ENCODE results near the gene RNF151. TPM values are rescaled to one million over a fixed set of nuclear protein-coding genes. Genes with fewer than 3 reads are reported as not detected.

Gene RNF151
- polyA plus RNA-seq, 2 of the 4 experiments (the other 2 are of a cell fraction) = not detected

- peak; percentile 77 to 90 for ATAC-seq
- H3K9me3 ChIP-seq = no peaks in the 10 kb centered on the region
- peak overlapping the region; percentile 56 to 71 for H3K27ac ChIP-seq
- peak overlapping the region; percentile 78 for H3K4me2 ChIP-seq
- TF ChIP-seq MYC (IDR thresholded peaks at IDR 0.05; ENCODE audit: borderline replicate concordance, low read length) (peak; percentile 81), SMC3 (IDR thresholded peaks at IDR 0.05) (peak; percentile 80), HEYL (CRISPR knock-in tag; IDR thresholded peaks at IDR 0.05) (no peak), RAD21 (conservative IDR thresholded peaks at IDR 0.05 in 1 of 2, IDR thresholded peaks at IDR 0.05 in 1 of 2) (peak; percentile 52 to 64), KDM1A (IDR thresholded peaks at IDR 0.05; ENCODE audit: low read depth) (no peak), JUN (IDR thresholded peaks at IDR 0.05) (peak in 1 of 2 experiments; percentile 47; a peak in 1 of 5 replicates), HOXB13 (CRISPR knock-in tag; IDR thresholded peaks at IDR 0.05; ENCODE audit: low read depth) (no peak), ESRRA (IDR thresholded peaks at IDR 0.05; ENCODE audit: borderline replicate concordance, low read length) (no peak), FOXS1 (CRISPR knock-in tag; IDR thresholded peaks at IDR 0.05) (no peak), GATA3 (IDR thresholded peaks at IDR 0.05; ENCODE audit: borderline replicate concordance) (no peak), ATOH8 (CRISPR knock-in tag; IDR thresholded peaks at IDR 0.05; ENCODE audit: low read depth) (0 out of 2 replicates have a peak, but pooled peaks have one; percentile 39), REST (IDR thresholded peaks at IDR 0.05) (no peak), HOXB5 (CRISPR knock-in tag; IDR thresholded peaks at IDR 0.05) (no peak), MAX (IDR thresholded peaks at IDR 0.05) (peak; percentile 77), MAFK (IDR thresholded peaks at IDR 0.05; ENCODE audit: partially characterized antibody) (no peak)
- TF ChIP-seq, protein P1, sequence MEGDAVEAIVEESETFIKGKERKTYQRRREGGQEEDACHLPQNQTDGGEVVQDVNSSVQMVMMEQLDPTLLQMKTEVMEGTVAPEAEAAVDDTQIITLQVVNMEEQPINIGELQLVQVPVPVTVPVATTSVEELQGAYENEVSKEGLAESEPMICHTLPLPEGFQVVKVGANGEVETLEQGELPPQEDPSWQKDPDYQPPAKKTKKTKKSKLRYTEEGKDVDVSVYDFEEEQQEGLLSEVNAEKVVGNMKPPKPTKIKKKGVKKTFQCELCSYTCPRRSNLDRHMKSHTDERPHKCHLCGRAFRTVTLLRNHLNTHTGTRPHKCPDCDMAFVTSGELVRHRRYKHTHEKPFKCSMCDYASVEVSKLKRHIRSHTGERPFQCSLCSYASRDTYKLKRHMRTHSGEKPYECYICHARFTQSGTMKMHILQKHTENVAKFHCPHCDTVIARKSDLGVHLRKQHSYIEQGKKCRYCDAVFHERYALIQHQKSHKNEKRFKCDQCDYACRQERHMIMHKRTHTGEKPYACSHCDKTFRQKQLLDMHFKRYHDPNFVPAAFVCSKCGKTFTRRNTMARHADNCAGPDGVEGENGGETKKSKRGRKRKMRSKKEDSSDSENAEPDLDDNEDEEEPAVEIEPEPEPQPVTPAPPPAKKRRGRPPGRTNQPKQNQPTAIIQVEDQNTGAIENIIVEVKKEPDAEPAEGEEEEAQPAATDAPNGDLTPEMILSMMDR (IDR thresholded peaks at IDR 0.05) = peak; percentile 87
- TF ChIP-seq, protein P2, sequence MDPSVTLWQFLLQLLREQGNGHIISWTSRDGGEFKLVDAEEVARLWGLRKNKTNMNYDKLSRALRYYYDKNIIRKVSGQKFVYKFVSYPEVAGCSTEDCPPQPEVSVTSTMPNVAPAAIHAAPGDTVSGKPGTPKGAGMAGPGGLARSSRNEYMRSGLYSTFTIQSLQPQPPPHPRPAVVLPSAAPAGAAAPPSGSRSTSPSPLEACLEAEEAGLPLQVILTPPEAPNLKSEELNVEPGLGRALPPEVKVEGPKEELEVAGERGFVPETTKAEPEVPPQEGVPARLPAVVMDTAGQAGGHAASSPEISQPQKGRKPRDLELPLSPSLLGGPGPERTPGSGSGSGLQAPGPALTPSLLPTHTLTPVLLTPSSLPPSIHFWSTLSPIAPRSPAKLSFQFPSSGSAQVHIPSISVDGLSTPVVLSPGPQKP (IDR thresholded peaks at IDR 0.05; ENCODE audit: low read depth, low read length) = no peak
- TF ChIP-seq, protein P3, sequence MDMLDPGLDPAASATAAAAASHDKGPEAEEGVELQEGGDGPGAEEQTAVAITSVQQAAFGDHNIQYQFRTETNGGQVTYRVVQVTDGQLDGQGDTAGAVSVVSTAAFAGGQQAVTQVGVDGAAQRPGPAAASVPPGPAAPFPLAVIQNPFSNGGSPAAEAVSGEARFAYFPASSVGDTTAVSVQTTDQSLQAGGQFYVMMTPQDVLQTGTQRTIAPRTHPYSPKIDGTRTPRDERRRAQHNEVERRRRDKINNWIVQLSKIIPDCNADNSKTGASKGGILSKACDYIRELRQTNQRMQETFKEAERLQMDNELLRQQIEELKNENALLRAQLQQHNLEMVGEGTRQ (IDR thresholded peaks at IDR 0.05) = peak; percentile 65
- FAIRE-seq = no peak
- CTCF ChIA-PET = interaction anchor here (0.5 to 11.3 kb wide), 50 partner anchors 9 to 229 kb away, joined by 3 to 196 read pairs (median 6); partner anchors contain the start of genes GFER, NOXO1, NPW and NTHL1
- DNase-seq (ENCODE audit: low read depth in 1 of 2, low spot score in 1 of 2) = peak; percentile 87 to 95
- no peak overlapping the region for H3K4me3 ChIP-seq
- POLR2A ChIA-PET = interaction anchor here (1.0 to 1.7 kb wide), 3 partner anchors 33 to 151 kb away, joined by 4 to 11 read pairs (median 11); partner anchors contain the start of genes RPS2, TBL3 and TRAF7
- peaks cover 49% of the 10 kb centered on the region for H3K4me1 ChIP-seq
- WGBS (ENCODE audit: missing lambda C conversion rate) = 30% methylated on average over 28 of the region's 36 CpGs
Measured at GRCh38 chr16:2003827-2004641, 37.4 kb downstream of the RNF151 start.

Measured in A549 (cell line).